T-cell (primary cell): Measurements from ENCODE around the gene TAB2. TPM values are rescaled to one million over a fixed set of nuclear protein-coding genes. Genes with fewer than 3 reads are reported as not detected.

Experiments used
- ATAC-seq, 4 experiments: fragments of 200-7000 bp in 3 of 4; fragments of 150-1000 bp in 1 of 4; cut with Tn5 transposase; replicated peaks in 1 of 4; 1 replicate in 3 of 4; 2 replicates in 1 of 4; pipeline ENCODE4 v1.10.0; 2021; ENCODE audit warnings: moderate library complexity in 3 of 4, mild to moderate bottlenecking in 2 of 4, moderate number of reproducible peaks in 1 of 4
- CTCF ChIA-PET, 2 donors: fragments of 300-600 bp; sonication (Branson Sonifier 250); formaldehyde crosslinking; loops; one replicate each; lab custom pipeline; 2022; ENCODE audit warnings: antibody characterized with exemption in 2 of 2; lab: Charles Lee
- POLR2A ChIA-PET, 2 donors: fragments of 300-600 bp; sonication (Branson Sonifier 250); formaldehyde crosslinking; loops; one replicate each; lab custom pipeline; 2022; ENCODE audit warnings: antibody characterized with exemption in 2 of 2; lab: Charles Lee
- DNase-seq, 35 experiments: peaks; one replicate each; pipeline versions ENCODE4 v3.0.0 to v3.0.0-alpha.2; 2013 to 2023
- H3K27ac ChIP-seq: one replicate; pipeline ENCODE4 v1.5.1; 2013; ENCODE audit warnings: low read length
- H3K27me3 ChIP-seq, 2 experiments: replicated peaks in 1 of 2; 1 replicate in 1 of 2; 2 replicates in 1 of 2; pipeline versions ENCODE4 v1.6.1 to v1.7.0; 2013; ENCODE audit warnings: low read length in 1 of 2, mixed read lengths in 1 of 2; ENCODE audit not compliant: control insufficient read depth in 2 of 2, insufficient read depth in 2 of 2; ENCODE audit errors: extremely low read depth in 1 of 2
- H3K36me3 ChIP-seq, 2 donors: 1 replicate in 1 of 2; 2 replicates in 1 of 2; pipeline versions ENCODE4 v1.6.1 to v1.7.0; 2013; ENCODE audit warnings: low read length in 1 of 2; ENCODE audit not compliant: control insufficient read depth in 2 of 2, insufficient read depth in 1 of 2; ENCODE audit errors: extremely low read depth in 1 of 2
- H3K4me1 ChIP-seq, 2 experiments: 1 replicate in 1 of 2; 2 replicates in 1 of 2; pipeline versions ENCODE4 v1.6.1 to v1.7.0; 2013; ENCODE audit warnings: low read length in 2 of 2, mixed read lengths in 1 of 2; ENCODE audit not compliant: insufficient read depth in 2 of 2, control insufficient read depth in 1 of 2; ENCODE audit errors: extremely low read depth in 1 of 2
- H3K4me3 ChIP-seq, 2 donors: 1 replicate in 1 of 2; 2 replicates in 1 of 2; pipeline versions ENCODE4 v1.5.1 to v1.7.0; 2013; ENCODE audit warnings: mild to moderate bottlenecking in 2 of 2, low read length in 1 of 2, moderate library complexity in 1 of 2; ENCODE audit not compliant: control insufficient read depth in 1 of 2; ENCODE audit errors: extremely low read depth in 1 of 2
- H3K9me3 ChIP-seq: 2 replicates; pipeline ENCODE4 v1.7.0; 2013
- H3K27ac Mint-ChIP-seq, 2 donors: one replicate each; pipeline ENCODE4 v1.8.0; 2020 to 2021; ENCODE audit warnings: mild to moderate bottlenecking in 2 of 2, mixed read lengths in 2 of 2
- H3K27me3 Mint-ChIP-seq, 2 donors: one replicate each; pipeline ENCODE4 v1.8.0; 2021 to 2022; ENCODE audit warnings: mixed read lengths in 2 of 2
- H3K36me3 Mint-ChIP-seq: one replicate; pipeline ENCODE4 v1.8.0; 2021; ENCODE audit warnings: mixed read lengths
- H3K4me1 Mint-ChIP-seq, 3 donors: one replicate each; pipeline ENCODE4 v1.8.0; 2020 to 2022; ENCODE audit warnings: mixed read lengths in 3 of 3, mild to moderate bottlenecking in 1 of 3
- H3K4me3 Mint-ChIP-seq, 3 donors: one replicate each; pipeline ENCODE4 v1.8.0; 2020 to 2022; ENCODE audit warnings: mild to moderate bottlenecking in 3 of 3, mixed read lengths in 3 of 3, moderate library complexity in 3 of 3
- H3K9me3 Mint-ChIP-seq, 3 donors: one replicate each; pipeline ENCODE4 v1.8.0; 2020 to 2022; ENCODE audit warnings: mixed read lengths in 3 of 3
- WGBS: methylation state at CpG from one replicate; pipeline ENCODE4 v1.1.5; 2013; ENCODE audit warnings: missing lambda C conversion rate; ENCODE audit not compliant: insufficient coverage; 5-methylcytosine and 5-hydroxymethylcytosine counted together
- total RNA-seq, 35 experiments: library from RNA in 6 of 35; stranded (reverse) in 6 of 35; fragments of 120-200 nt in 1 of 35; gene quantifications; one replicate each; pipeline versions ENCODE4 v1.2.1 to v1.2.4 and lab custom pipeline; 2013 to 2026

The TAB2 gene
- total RNA-seq, 5 donors from 2014 or later (not counting 1 experiment from before 2014, with no cell fraction given) = 128 to 160 (median 146) TPM

DNA sequence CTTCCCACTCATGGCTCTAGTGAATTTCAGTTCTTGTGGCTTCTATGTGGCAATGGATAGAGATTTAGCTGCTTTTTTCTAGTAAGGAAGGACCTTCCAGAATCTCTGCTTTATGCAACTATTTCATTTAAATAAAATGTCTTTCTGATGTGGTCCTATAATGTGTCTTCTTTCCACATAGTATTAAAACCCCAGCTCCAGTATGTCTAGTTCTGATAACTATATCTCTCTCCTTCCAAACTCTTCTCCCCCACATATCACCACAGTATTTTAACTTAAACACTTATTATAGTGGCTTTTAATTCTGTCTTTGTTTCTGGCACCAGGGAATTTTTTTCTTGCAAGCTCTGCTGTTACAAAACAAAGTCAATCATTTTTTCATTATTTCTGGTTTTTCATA lies 41.9 kb downstream of the TAB2 start:
- ATAC-seq (no peak), DNase-seq (no peak)
- H3K27ac Mint-ChIP-seq = peak overlapping the region; percentile 83 to 85
- no peaks in the 10 kb centered on the region for H3K27me3 Mint-ChIP-seq
- H3K9me3 Mint-ChIP-seq = peaks cover 4 to 11% (median 8%) of the 10 kb centered on the region in 3 donors
- Histone ChIP-seq H3K4me3 (no peak overlapping the region), H3K4me1 (peaks cover 19 to 23% of the 10 kb centered on the region in 2 experiments), H3K9me3 (no peaks in the 10 kb centered on the region), H3K27me3 (no peaks in the 10 kb centered on the region), H3K27ac (no peak overlapping the region), H3K36me3 (peaks cover 0 to 13% of the 10 kb centered on the region in 2 donors)
- H3K4me1 Mint-ChIP-seq = peaks cover 70 to 89% (median 88%) of the 10 kb centered on the region in 3 donors
- H3K4me3 Mint-ChIP-seq = peak overlapping the region in 1 of 3 donors; percentile 6
- ChIA-PET CTCF (interaction anchor here in 1 of 2 donors (0.7 to 1.7 kb wide), 4 partner anchors 14 to 158 kb away, joined by 3 to 8 read pairs (median 4); partner anchors contain the start of gene TAB2), POLR2A (interaction anchor here (0.6 to 0.9 kb wide), 4 partner anchors 9 to 32 kb away, joined by 3 to 5 read pairs (median 4); no protein-coding TSS in a partner anchor)
- peaks cover 33% of the 10 kb centered on the region for H3K36me3 Mint-ChIP-seq

DNA sequence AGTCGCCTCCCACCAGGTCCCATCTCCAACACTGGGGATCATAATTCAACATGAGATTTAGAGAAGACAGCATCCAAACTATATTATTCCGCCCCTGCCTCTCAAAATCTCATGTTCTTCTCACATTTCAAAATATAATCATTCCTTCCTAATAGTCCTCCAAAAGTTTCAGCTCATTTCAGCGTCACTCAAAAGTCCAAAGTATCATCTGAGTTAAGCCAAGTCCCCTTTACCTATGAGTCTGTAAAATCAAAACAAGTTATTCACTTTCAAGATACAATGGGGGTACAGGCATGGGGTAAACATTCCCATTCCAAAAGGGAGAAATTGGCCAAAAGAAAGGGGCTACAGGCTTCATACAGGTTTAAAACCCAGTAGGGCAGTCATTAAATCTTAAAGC lies 43.0 kb downstream of the TAB2 start:
- CTCF ChIA-PET = no interaction called here
- Mint-ChIP-seq H3K4me3 (no peak overlapping the region), H3K9me3 (peaks cover 4 to 11% (median 8%) of the 10 kb centered on the region in 3 donors), H3K27me3 (no peaks in the 10 kb centered on the region), H3K4me1 (peaks cover 61 to 90% (median 84%) of the 10 kb centered on the region in 3 donors), H3K27ac (peak overlapping the region; percentile 58 to 87), H3K36me3 (peaks cover 33% of the 10 kb centered on the region)
- POLR2A ChIA-PET = no interaction called here
- Histone ChIP-seq H3K36me3 (peaks cover 0 to 13% of the 10 kb centered on the region in 2 donors), H3K9me3 (no peaks in the 10 kb centered on the region), H3K4me1 (peaks cover 20 to 24% of the 10 kb centered on the region in 2 experiments), H3K4me3 (no peak overlapping the region), H3K27me3 (no peaks in the 10 kb centered on the region), H3K27ac (no peak overlapping the region)
- ATAC-seq (no peak), DNase-seq (no peak)
- WGBS = 96% methylated on average over 3 of the region's 3 CpGs

DNA sequence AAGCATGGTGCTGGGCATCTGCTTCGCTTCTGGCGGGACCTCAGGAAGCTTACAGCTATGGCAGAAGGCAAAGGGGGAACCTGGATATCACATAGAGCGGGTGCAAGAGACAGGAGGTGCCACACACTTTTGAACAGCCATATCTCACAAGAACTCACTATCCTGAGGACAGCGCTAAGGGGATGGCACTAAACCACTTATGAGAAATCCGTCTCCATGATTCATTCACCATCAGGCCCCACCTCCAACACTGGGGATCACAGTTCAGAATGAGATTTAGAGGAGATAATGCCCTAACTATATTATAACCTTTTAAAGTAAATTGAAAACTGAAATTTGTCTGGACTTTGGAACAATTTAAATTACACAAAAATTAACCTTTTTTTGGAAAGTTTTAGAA lies 44.8 kb downstream of the TAB2 start:
- DNase-seq = no peak
- CTCF ChIA-PET = interaction anchor here in 1 of 2 donors (0.5 to 0.8 kb wide), 2 partner anchors 117 to 121 kb away, joined by 4 read pairs; no protein-coding TSS in a partner anchor
- H3K36me3 ChIP-seq = peaks cover 0 to 11% of the 10 kb centered on the region in 2 donors
- no peak overlapping the region for H3K4me3 Mint-ChIP-seq
- POLR2A ChIA-PET = interaction anchor here in 1 of 2 donors (0.6 kb wide), 1 partner anchor 12 kb away, joined by 8 read pairs; no protein-coding TSS in a partner anchor
- H3K4me3 ChIP-seq = no peak overlapping the region
- no peaks in the 10 kb centered on the region for H3K9me3 ChIP-seq
- peak overlapping the region; percentile 16 for H3K27ac ChIP-seq
- H3K36me3 Mint-ChIP-seq = peaks cover 33% of the 10 kb centered on the region
- peaks cover 55 to 79% (median 71%) of the 10 kb centered on the region in 3 donors for H3K4me1 Mint-ChIP-seq
- H3K4me1 ChIP-seq = peaks cover 18 to 34% of the 10 kb centered on the region in 2 experiments
- WGBS = 100% methylated on average over 2 of the region's 5 CpGs
- H3K9me3 Mint-ChIP-seq = peaks cover 4 to 11% (median 8%) of the 10 kb centered on the region in 3 donors
- no peak for ATAC-seq
- no peaks in the 10 kb centered on the region for H3K27me3 ChIP-seq
- H3K27ac Mint-ChIP-seq = peak overlapping the region; percentile 79 to 87
- no peaks in the 10 kb centered on the region for H3K27me3 Mint-ChIP-seq

DNA sequence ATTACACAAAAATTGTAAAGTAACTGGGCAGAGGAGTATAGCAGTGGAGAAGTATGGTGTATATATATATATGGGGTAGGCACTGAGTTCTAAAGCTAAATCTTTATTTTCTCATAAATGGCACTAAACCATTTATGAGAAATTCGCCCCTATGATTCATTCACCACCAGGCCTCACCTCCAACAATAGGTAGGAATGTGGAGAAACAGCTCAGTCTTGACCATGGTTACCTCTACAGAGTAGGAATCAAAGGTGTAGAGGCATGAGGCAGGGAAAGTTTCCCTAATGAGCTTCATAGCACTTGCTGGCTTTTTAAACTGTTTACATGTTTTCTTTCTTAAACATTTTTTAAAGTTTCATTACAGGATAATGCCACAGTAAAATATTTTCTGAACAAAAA lies 45.6 kb downstream of the TAB2 start:
- H3K4me3 Mint-ChIP-seq = no peak overlapping the region
- no peaks in the 10 kb centered on the region for H3K9me3 ChIP-seq
- H3K4me1 Mint-ChIP-seq = peaks cover 46 to 71% (median 63%) of the 10 kb centered on the region in 3 donors
- H3K27me3 Mint-ChIP-seq = no peaks in the 10 kb centered on the region
- peaks cover 20 to 42% of the 10 kb centered on the region in 2 experiments for H3K4me1 ChIP-seq
- WGBS = no CpG with 5 or more reads among the region's 1 CpG
- POLR2A ChIA-PET = interaction anchor here in 1 of 2 donors (1.2 kb wide), 1 partner anchor 41 kb away, joined by 4 read pairs; no protein-coding TSS in a partner anchor
- CTCF ChIA-PET = interaction anchor here (0.5 to 0.8 kb wide), 4 partner anchors 68 to 360 kb away, joined by 3 to 4 read pairs (median 3); no protein-coding TSS in a partner anchor
- H3K27me3 ChIP-seq = no peaks in the 10 kb centered on the region
- peaks cover 0 to 11% of the 10 kb centered on the region in 2 donors for H3K36me3 ChIP-seq
- H3K27ac Mint-ChIP-seq = peak overlapping the region; percentile 66 to 87
- DNase-seq = no peak
- ATAC-seq = no peak
- H3K27ac ChIP-seq = no peak overlapping the region
- peaks cover 33% of the 10 kb centered on the region for H3K36me3 Mint-ChIP-seq
- H3K4me3 ChIP-seq = no peak overlapping the region
- peaks cover 4 to 11% (median 8%) of the 10 kb centered on the region in 3 donors for H3K9me3 Mint-ChIP-seq

DNA sequence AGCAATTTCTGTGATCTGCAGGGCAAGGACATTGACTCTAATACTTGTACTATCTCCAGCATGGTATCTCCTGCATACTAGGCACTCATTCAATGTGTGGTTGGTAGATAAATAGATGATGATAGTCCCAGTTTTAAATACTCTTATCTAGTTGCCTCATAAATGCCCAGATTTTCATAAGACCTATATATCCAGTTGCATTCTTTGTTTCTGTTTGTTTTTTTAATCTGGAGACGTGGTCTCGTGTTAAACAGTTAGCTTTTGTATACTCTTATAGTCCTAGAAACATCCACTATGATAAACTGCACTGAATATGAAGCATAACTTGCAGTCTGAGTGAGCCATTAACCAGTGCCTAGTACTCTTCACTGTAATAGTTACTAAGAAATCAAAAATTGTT lies 47.0 kb downstream of the TAB2 start:
- peak overlapping the region in 1 of 3 donors; percentile 15 for H3K4me3 Mint-ChIP-seq
- no peak for ATAC-seq
- H3K9me3 Mint-ChIP-seq = peaks cover 4 to 11% (median 8%) of the 10 kb centered on the region in 3 donors
- no peak for DNase-seq
- ChIA-PET POLR2A (no interaction called here), CTCF (no interaction called here)
- Histone ChIP-seq H3K4me3 (no peak overlapping the region), H3K27me3 (no peaks in the 10 kb centered on the region), H3K4me1 (peaks cover 20 to 43% of the 10 kb centered on the region in 2 experiments), H3K9me3 (no peaks in the 10 kb centered on the region), H3K27ac (peak overlapping the region; percentile 52), H3K36me3 (peaks cover 0 to 8% of the 10 kb centered on the region in 2 donors)
- peaks cover 32 to 57% (median 52%) of the 10 kb centered on the region in 3 donors for H3K4me1 Mint-ChIP-seq
- peak overlapping the region; percentile 77 to 82 for H3K27ac Mint-ChIP-seq
- H3K36me3 Mint-ChIP-seq = peaks cover 29% of the 10 kb centered on the region
- H3K27me3 Mint-ChIP-seq = no peaks in the 10 kb centered on the region
- WGBS = no CpG with 5 or more reads among the region's 2 CpGs

DNA sequence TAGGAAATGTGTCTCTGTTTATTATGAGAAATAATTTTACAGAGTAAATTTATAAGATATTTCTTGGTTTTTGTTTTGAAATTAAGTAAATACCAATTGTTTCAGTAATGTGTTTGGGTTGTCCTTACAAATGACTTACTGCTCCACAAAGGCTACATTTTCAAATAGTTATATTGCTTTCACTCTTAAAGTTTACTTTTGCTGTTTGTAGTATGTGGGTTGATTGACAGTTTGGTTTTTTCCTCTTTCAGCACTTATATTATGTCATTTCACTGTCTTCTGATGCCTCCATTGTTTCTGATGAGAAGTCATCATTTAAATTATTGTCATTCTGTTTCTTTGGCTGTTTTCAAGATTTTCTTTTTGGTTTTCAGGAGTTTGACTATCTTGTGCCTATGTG lies 47.7 kb downstream of the TAB2 start:
- Mint-ChIP-seq H3K27me3 (no peaks in the 10 kb centered on the region), H3K27ac (peak overlapping the region; percentile 65 to 77), H3K36me3 (peaks cover 29% of the 10 kb centered on the region), H3K4me1 (peaks cover 30 to 57% (median 53%) of the 10 kb centered on the region in 3 donors), H3K9me3 (peaks cover 4 to 9% (median 8%) of the 10 kb centered on the region in 3 donors), H3K4me3 (no peak overlapping the region)
- peak overlapping the region; percentile 52 for H3K27ac ChIP-seq
- peaks cover 20 to 44% of the 10 kb centered on the region in 2 experiments for H3K4me1 ChIP-seq
- POLR2A ChIA-PET = no interaction called here
- no peaks in the 10 kb centered on the region for H3K27me3 ChIP-seq
- H3K9me3 ChIP-seq = no peaks in the 10 kb centered on the region
- no peak overlapping the region for H3K4me3 ChIP-seq
- CTCF ChIA-PET = no interaction called here
- ATAC-seq (peak in 1 of 4 experiments; percentile 44), DNase-seq (no peak)
- peaks cover 0 to 12% of the 10 kb centered on the region in 2 donors for H3K36me3 ChIP-seq
